Common myeloid progenitor, CD34-positive (primary cell): ENCODE measurements around the gene WDR62.

ENCODE experiments used
- CTCF ChIA-PET: fragments of 350-600 bp; sonication (Branson Sonifier 250); formaldehyde crosslinking; loops from one replicate; lab custom pipeline; 2021; ENCODE audit warnings: antibody characterized with exemption; lab: Charles Lee
- POLR2A ChIA-PET: fragments of 350-600 bp; sonication (Branson Sonifier 250); formaldehyde crosslinking; loops from one replicate; lab custom pipeline; 2021; ENCODE audit warnings: antibody characterized with exemption; lab: Charles Lee
- DNase-seq, 3 donors: peaks; one replicate each; pipeline versions ENCODE4 v3.0.0 to v3.0.0-alpha.2; 2013
- H3K27ac ChIP-seq, 2 experiments: 1 replicate in 1 of 2; 2 replicates in 1 of 2; pipeline ENCODE4 v1.7.0; 2013; ENCODE audit warnings: inconsistent platforms in 2 of 2, low read length in 2 of 2, mild to moderate bottlenecking in 2 of 2, low read depth in 1 of 2, moderate library complexity in 1 of 2; ENCODE audit not compliant: severe bottlenecking in 2 of 2, insufficient read depth in 1 of 2, poor library complexity in 1 of 2
- H3K27me3 ChIP-seq, 5 experiments: replicated peaks in 2 of 5; 1 replicate in 3 of 5; 2 replicates in 2 of 5; pipeline versions ENCODE4 v1.6.1 to v1.7.0; 2013; ENCODE audit warnings: low read length in 4 of 5, mild to moderate bottlenecking in 2 of 5, moderate library complexity in 2 of 5, inconsistent platforms in 1 of 5; ENCODE audit not compliant: insufficient read depth in 5 of 5, control insufficient read depth in 4 of 5
- H3K36me3 ChIP-seq, 4 experiments: 1 replicate in 2 of 4; 2 replicates in 2 of 4; pipeline versions ENCODE4 v1.6.1 to v1.7.0; 2013; ENCODE audit warnings: low read length in 3 of 4, control low read depth in 1 of 4, mild to moderate bottlenecking in 1 of 4; ENCODE audit not compliant: control insufficient read depth in 4 of 4, insufficient read depth in 4 of 4
- H3K4me1 ChIP-seq, 4 experiments: 1 replicate in 3 of 4; 2 replicates in 1 of 4; pipeline versions ENCODE4 v1.6.1 to v1.7.1; 2013; ENCODE audit warnings: low read length in 3 of 4, mild to moderate bottlenecking in 3 of 4, control low read depth in 1 of 4, inconsistent platforms in 1 of 4, moderate library complexity in 1 of 4; ENCODE audit not compliant: control insufficient read depth in 4 of 4, insufficient read depth in 4 of 4; ENCODE audit errors: control extremely low read depth in 1 of 4
- H3K4me3 ChIP-seq, 7 experiments: 1 replicate in 4 of 7; 2 replicates in 3 of 7; pipeline versions ENCODE4 v1.5.1 to v1.7.0; 2013; ENCODE audit warnings: mild to moderate bottlenecking in 7 of 7, low read length in 6 of 7, moderate library complexity in 6 of 7, inconsistent platforms in 2 of 7, low read depth in 2 of 7, control low read depth in 1 of 7; ENCODE audit not compliant: insufficient read depth in 4 of 7, control insufficient read depth in 1 of 7; ENCODE audit errors: extremely low read depth in 1 of 7
- H3K9me3 ChIP-seq, 5 experiments: 1 replicate in 4 of 5; 2 replicates in 1 of 5; pipeline versions ENCODE4 v1.6.1 to v1.7.1; 2013; ENCODE audit warnings: low read length in 4 of 5, mild to moderate bottlenecking in 2 of 5, inconsistent platforms in 1 of 5, low read depth in 1 of 5, moderate library complexity in 1 of 5; ENCODE audit not compliant: control insufficient read depth in 4 of 5, insufficient read depth in 2 of 5; ENCODE audit errors: control extremely low read depth in 1 of 5
- WGBS: methylation state at CpG from one replicate; pipeline ENCODE4 v1.1.5; 2013; ENCODE audit not compliant: insufficient coverage; 5-methylcytosine and 5-hydroxymethylcytosine counted together

Gene WDR62

GRCh38 chr19:36115453-36116343 is 61.0 kb downstream of the WDR62 start, which contains the start of gene TBCB:
TSS of gene TBCB (plus strand) at chr19:36115468. CDS start at chr19:36115561, 93 bp downstream.
- Histone ChIP-seq H3K36me3 (peaks cover 9 to 51% (median 31%) of the 10 kb centered on the region in 4 experiments), H3K27ac (peak within 1 kb of the TSS; percentile 76 to 89), H3K27me3 (no peaks in the 10 kb centered on the region), H3K4me3 (peak within 1 kb of the TSS; percentile 50 to 98 (median 90)), H3K9me3 (no peaks in the 10 kb centered on the region), H3K4me1 (peaks cover 0 to 25% (median 22%) of the 10 kb centered on the region in 4 experiments)
- POLR2A ChIA-PET: no interaction called here
- CTCF ChIA-PET: interaction anchor here (1.2 to 5.1 kb wide), 3 partner anchors 9 to 59 kb away, joined by 3 to 25 read pairs (median 5); no protein-coding TSS in a partner anchor
- WGBS: 9% methylated on average over 41 of the region's 59 CpGs
- DNase-seq: no peak

- WGBS: 100% methylated on average over 1 of the region's 1 CpG
- Histone ChIP-seq H3K9me3 (no peaks in the 10 kb centered on the region), H3K4me1 (peaks cover 0 to 25% (median 22%) of the 10 kb centered on the region in 4 experiments), H3K27me3 (no peaks in the 10 kb centered on the region), H3K27ac (peak overlapping the region in 1 of 2 experiments; percentile 54), H3K4me3 (peak overlapping the region in 6 of 7 experiments; percentile 75 to 98 (median 87)), H3K36me3 (peaks cover 9 to 49% (median 30%) of the 10 kb centered on the region in 4 experiments)
- CTCF ChIA-PET: interaction anchor here (1.4 to 5.1 kb wide), 2 partner anchors 8 to 11 kb away, joined by 5 to 25 read pairs; no protein-coding TSS in a partner anchor
- DNase-seq: no peak
- POLR2A ChIA-PET: no interaction called here
Measured at GRCh38 chr19:36116344-36116637, 61.6 kb downstream of the WDR62 start.

- H3K4me3 ChIP-seq: no peak overlapping the region
- WGBS: 94% methylated on average over 20 of the region's 26 CpGs
- DNase-seq: no peak
- H3K27me3 ChIP-seq: no peaks in the 10 kb centered on the region
- ChIA-PET POLR2A (no interaction called here), CTCF (interaction anchor here (1.0 to 1.1 kb wide), 2 partner anchors 59 to 76 kb away, joined by 3 read pairs; no protein-coding TSS in a partner anchor)
- H3K27ac ChIP-seq: no peak overlapping the region
- H3K4me1 ChIP-seq: peaks cover 0 to 11% (median 8%) of the 10 kb centered on the region in 4 experiments
- peaks cover 12 to 64% (median 38%) of the 10 kb centered on the region in 4 experiments for H3K36me3 ChIP-seq
- no peaks in the 10 kb centered on the region for H3K9me3 ChIP-seq
Measured at GRCh38 chr19:36120092-36120983, 65.6 kb downstream of the WDR62 start.

- no peak overlapping the region for H3K27ac ChIP-seq
- over 99% methylated on average over 14 of the region's 18 CpGs for WGBS
- no peaks in the 10 kb centered on the region for H3K27me3 ChIP-seq
- H3K9me3 ChIP-seq: no peaks in the 10 kb centered on the region
- H3K4me3 ChIP-seq: no peak overlapping the region
- H3K36me3 ChIP-seq: peaks cover 12 to 70% (median 44%) of the 10 kb centered on the region in 4 experiments
- CTCF ChIA-PET: no interaction called here
- POLR2A ChIA-PET: no interaction called here
- H3K4me1 ChIP-seq: peaks cover 0 to 8% (median 5%) of the 10 kb centered on the region in 4 experiments
- DNase-seq: no peak
Measured at GRCh38 chr19:36120984-36121358, 66.3 kb downstream of the WDR62 start.

GRCh38 chr19:36121486-36122124 is 66.9 kb downstream of the WDR62 start:
- H3K27ac ChIP-seq: no peak overlapping the region
- H3K36me3 ChIP-seq: peaks cover 12 to 70% (median 45%) of the 10 kb centered on the region in 4 experiments
- H3K9me3 ChIP-seq: no peaks in the 10 kb centered on the region
- peaks cover 0 to 2% (median 0%) of the 10 kb centered on the region in 4 experiments for H3K4me1 ChIP-seq
- ChIA-PET POLR2A (no interaction called here), CTCF (no interaction called here)
- H3K27me3 ChIP-seq: no peaks in the 10 kb centered on the region
- DNase-seq: no peak
- H3K4me3 ChIP-seq: no peak overlapping the region
- 87% methylated on average over 49 of the region's 49 CpGs for WGBS

GRCh38 chr19:36125557-36125956 is 70.9 kb downstream of the WDR62 start:
- ChIA-PET POLR2A (no interaction called here), CTCF (interaction anchor here (2.3 to 6.1 kb wide), 2 partner anchors 9 to 42 kb away, joined by 5 to 56 read pairs; no protein-coding TSS in a partner anchor)
- Histone ChIP-seq H3K36me3 (peaks cover 3 to 43% (median 27%) of the 10 kb centered on the region in 4 experiments), H3K4me3 (no peak overlapping the region), H3K27me3 (no peaks in the 10 kb centered on the region), H3K27ac (peak overlapping the region in 1 of 2 experiments; percentile 54), H3K9me3 (no peaks in the 10 kb centered on the region), H3K4me1 (peaks cover 0 to 14% (median 10%) of the 10 kb centered on the region in 4 experiments)
- DNase-seq: no peak
- 86% methylated on average over 8 of the region's 9 CpGs for WGBS
